AG04450 (cell line): ENCODE results near the gene FAM20B. TPM values are rescaled to one million over a fixed set of nuclear protein-coding genes. Genes with fewer than 3 reads are reported as not detected.

Source experiments
- CTCF ChIA-PET: fragments of 300-600, 350-600 bp; formaldehyde crosslinking; extraction: SDS; loops from one replicate; lab custom pipeline; 2022; ENCODE audit warnings: antibody characterized with exemption, inconsistent platforms; lab: Charles Lee
- POLR2A ChIA-PET: fragments of 350-600 bp; formaldehyde crosslinking; extraction: SDS; loops from one replicate; lab custom pipeline; 2021; ENCODE audit warnings: antibody characterized with exemption, inconsistent platforms; lab: Yijun Ruan, JAX
- DNase-seq: peaks from one replicate; pipeline ENCODE4 v3.0.0-alpha.2; 2011; ENCODE audit warnings: low read depth, low spot score
- H3K27ac ChIP-seq: one replicate; pipeline ENCODE4 v1.5.1; 2012; ENCODE audit warnings: low read depth, low read length, control low read depth
- H3K27me3 ChIP-seq: one replicate; pipeline ENCODE4 v1.6.0; 2012; ENCODE audit warnings: low read length; ENCODE audit not compliant: control insufficient read depth, insufficient read depth
- H3K4me3 ChIP-seq: 2 replicates; pipeline ENCODE4 v1.5.1; 2011; ENCODE audit warnings: mild to moderate bottlenecking, low read depth, low read length, control low read depth
- H3K9me3 ChIP-seq: 2 replicates; pipeline ENCODE4 v1.5.1; 2012; ENCODE audit warnings: low read length; ENCODE audit not compliant: control insufficient read depth, insufficient read depth
- polyA plus RNA-seq: library from polyadenylated mRNA; depleted of rRNA; stranded (reverse); fragments of >200 nt; gene quantifications from 2 replicates; pipeline ENCODE4 v1.2.3, GENCODE V29; 2011
- TF ChIP-seq, protein P1 (sequence below): IDR thresholded peaks from 2 replicates; pipeline ENCODE4 v1.5.1; 2011; ENCODE audit warnings: low read depth, low read length, control low read depth, inconsistent platforms

FAM20B gene
- polyA plus RNA-seq, 1 experiment: 29.3 TPM

DNA sequence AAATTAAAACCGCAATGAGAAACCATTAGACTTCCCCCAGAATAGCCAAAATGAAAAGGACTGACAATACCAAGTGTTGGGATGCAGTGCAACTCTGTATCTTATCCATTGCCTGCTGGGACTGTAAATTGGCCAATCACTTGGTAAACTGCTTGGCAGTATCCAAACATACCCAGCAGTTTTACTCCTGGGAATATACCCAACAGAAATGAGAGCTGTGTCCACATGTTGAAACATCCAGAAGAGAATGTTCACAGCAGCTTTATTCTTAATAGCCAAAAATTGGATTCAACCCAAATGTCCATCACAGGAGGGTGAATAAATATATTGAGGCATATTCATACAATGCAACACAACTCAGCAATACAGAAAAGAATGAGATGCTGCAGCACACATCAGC lies 13.7 kb upstream of the FAM20B start:
- Histone ChIP-seq H3K4me3 (no peak overlapping the region), H3K27ac (no peak overlapping the region), H3K9me3 (no peaks in the 10 kb centered on the region), H3K27me3 (no peaks in the 10 kb centered on the region)
- TF ChIP-seq, protein P1, sequence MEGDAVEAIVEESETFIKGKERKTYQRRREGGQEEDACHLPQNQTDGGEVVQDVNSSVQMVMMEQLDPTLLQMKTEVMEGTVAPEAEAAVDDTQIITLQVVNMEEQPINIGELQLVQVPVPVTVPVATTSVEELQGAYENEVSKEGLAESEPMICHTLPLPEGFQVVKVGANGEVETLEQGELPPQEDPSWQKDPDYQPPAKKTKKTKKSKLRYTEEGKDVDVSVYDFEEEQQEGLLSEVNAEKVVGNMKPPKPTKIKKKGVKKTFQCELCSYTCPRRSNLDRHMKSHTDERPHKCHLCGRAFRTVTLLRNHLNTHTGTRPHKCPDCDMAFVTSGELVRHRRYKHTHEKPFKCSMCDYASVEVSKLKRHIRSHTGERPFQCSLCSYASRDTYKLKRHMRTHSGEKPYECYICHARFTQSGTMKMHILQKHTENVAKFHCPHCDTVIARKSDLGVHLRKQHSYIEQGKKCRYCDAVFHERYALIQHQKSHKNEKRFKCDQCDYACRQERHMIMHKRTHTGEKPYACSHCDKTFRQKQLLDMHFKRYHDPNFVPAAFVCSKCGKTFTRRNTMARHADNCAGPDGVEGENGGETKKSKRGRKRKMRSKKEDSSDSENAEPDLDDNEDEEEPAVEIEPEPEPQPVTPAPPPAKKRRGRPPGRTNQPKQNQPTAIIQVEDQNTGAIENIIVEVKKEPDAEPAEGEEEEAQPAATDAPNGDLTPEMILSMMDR: no peak
- POLR2A ChIA-PET: no interaction called here
- CTCF ChIA-PET: interaction anchor here (1.0 kb wide), 1 partner anchor 9 kb away, joined by 4 read pairs; no protein-coding TSS in a partner anchor
- DNase-seq: no peak

DNA sequence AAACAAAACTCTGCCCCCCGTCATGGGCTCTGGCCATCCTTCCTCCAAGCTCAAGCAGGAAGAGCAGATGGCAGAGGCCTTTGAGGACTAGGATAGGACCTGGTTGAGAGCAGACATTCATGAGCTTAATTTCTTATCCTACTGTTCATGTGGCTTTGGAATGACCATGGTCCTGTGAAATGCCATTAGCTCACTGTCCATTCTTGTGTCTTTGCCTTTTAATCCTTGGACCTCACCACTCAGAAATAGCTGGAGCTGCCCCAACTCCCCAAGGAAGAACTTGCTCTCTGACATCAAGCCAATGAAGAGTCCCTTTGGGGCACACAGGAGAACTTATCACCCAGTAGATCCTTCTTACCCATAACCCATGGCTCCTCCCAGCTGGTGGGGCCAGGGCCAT lies 11.6 kb upstream of the FAM20B start:
- Histone ChIP-seq H3K27me3 (no peaks in the 10 kb centered on the region), H3K4me3 (no peak overlapping the region), H3K9me3 (no peaks in the 10 kb centered on the region), H3K27ac (no peak overlapping the region)
- TF ChIP-seq, protein P1: no peak
- CTCF ChIA-PET: interaction anchor here (1.1 kb wide), 1 partner anchor 11 kb away, joined by 8 read pairs; no protein-coding TSS in a partner anchor
- DNase-seq: no peak
- POLR2A ChIA-PET: no interaction called here

DNA sequence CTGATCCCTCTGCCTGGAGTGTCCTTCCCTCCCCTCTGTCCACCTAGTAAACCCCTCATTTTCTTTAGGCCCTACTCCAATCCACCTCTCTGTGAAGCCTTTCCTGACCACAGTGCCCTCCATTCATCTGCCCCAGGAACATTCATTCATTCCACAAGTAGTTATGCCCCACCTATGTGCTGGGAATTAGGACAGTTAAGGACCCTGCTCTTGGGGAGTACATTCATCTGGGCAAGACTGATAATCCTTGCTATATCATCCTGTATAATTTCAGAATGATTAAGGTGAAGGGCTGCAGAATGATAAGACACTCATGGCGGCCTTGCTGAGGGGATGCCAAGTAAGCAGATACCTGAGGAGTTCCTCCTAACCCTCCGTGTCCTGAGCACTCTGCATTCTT lies 10.3 kb upstream of the FAM20B start:
- TF ChIP-seq, protein P1: no peak
- no peak for DNase-seq
- ChIA-PET POLR2A (no interaction called here), CTCF (no interaction called here)
- H3K27ac ChIP-seq: no peak overlapping the region
- H3K27me3 ChIP-seq: no peaks in the 10 kb centered on the region
- H3K4me3 ChIP-seq: no peak overlapping the region
- H3K9me3 ChIP-seq: no peaks in the 10 kb centered on the region

DNA sequence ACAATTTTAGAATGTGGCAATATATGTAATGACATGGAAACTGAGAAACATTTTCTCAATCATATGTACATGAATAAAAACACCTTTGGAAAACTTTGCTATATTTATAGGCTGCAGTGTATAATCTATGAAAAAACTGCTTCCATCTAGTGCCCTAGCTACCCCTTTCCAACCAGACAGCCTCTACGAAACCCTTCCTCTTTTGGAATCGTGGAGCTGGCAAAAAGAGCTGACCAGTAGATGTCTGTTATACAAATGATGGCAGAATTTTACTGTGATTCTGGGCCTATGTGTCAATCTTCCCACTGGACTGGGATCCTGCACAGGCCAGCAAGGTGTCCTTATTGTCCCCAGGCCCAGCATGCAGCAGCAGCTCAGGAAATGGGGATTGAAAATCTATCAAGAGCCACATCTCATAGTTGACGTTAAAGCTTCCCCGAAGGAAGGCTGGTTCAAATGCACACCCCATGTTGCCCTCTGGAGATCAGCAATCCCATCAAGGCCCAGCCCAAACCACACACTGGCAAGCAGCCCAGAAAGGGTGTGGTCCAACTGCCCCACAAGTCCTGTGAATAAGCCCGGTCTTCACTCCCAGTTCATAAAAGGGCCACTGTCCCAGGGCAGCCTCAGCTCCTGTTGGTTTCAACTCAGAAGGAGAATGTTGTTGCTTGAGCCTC lies 8.8 kb upstream of the FAM20B start:
- POLR2A ChIA-PET: no interaction called here
- H3K9me3 ChIP-seq: no peaks in the 10 kb centered on the region
- no peak overlapping the region for H3K27ac ChIP-seq
- no peak overlapping the region for H3K4me3 ChIP-seq
- peak; percentile 47 for DNase-seq
- TF ChIP-seq, protein P1: no peak
- CTCF ChIA-PET: interaction anchor here (0.6 to 2.3 kb wide), 6 partner anchors 9 to 515 kb away, joined by 3 to 25 read pairs (median 6); no protein-coding TSS in a partner anchor
- no peaks in the 10 kb centered on the region for H3K27me3 ChIP-seq
